ENCODE measurements around the gene UBE2E2.

The UBE2E2 gene

DNA sequence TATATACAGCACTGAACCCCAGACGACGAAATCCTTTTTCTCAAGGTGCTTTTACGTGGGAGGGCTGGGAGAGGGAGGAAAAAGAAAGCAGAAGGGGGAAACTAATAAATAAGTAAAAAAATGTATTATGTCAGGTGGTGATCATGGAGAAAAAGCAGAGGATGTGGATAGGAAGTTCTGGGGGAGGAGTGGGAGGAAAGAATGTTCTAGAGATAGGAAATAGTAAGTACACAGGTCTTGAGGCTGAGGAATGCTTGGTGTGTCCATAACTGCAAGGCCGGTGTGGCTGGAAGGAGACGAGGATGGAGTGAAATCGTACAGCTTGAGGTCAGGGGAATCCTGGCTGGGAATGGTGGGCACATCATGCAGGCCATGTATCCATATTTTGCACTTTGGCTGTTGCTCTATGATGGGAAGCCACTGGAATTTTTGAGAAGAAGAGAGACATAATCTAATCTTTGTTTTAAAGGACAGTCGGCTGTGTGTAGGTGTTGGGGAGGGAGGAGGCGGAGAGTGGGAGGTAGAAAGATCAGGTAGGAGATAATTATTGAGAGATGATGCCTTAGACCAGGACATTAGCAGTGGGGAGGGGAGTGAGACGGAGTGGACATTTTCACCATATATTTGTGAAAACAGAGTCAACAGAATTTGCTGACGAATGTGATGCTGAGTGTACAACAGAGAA is 1.8 kb upstream of the UBE2E2 start:
- TF ChIP-seq, protein P1, sequence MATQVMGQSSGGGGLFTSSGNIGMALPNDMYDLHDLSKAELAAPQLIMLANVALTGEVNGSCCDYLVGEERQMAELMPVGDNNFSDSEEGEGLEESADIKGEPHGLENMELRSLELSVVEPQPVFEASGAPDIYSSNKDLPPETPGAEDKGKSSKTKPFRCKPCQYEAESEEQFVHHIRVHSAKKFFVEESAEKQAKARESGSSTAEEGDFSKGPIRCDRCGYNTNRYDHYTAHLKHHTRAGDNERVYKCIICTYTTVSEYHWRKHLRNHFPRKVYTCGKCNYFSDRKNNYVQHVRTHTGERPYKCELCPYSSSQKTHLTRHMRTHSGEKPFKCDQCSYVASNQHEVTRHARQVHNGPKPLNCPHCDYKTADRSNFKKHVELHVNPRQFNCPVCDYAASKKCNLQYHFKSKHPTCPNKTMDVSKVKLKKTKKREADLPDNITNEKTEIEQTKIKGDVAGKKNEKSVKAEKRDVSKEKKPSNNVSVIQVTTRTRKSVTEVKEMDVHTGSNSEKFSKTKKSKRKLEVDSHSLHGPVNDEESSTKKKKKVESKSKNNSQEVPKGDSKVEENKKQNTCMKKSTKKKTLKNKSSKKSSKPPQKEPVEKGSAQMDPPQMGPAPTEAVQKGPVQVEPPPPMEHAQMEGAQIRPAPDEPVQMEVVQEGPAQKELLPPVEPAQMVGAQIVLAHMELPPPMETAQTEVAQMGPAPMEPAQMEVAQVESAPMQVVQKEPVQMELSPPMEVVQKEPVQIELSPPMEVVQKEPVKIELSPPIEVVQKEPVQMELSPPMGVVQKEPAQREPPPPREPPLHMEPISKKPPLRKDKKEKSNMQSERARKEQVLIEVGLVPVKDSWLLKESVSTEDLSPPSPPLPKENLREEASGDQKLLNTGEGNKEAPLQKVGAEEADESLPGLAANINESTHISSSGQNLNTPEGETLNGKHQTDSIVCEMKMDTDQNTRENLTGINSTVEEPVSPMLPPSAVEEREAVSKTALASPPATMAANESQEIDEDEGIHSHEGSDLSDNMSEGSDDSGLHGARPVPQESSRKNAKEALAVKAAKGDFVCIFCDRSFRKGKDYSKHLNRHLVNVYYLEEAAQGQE (IDR thresholded peaks at IDR 0.05; ENCODE audit: insufficient read depth in 1 of 2, low read depth in 2 of 2, low read length in 2 of 2) = no peak
- no peak for TF ChIP-seq SIN3A (IDR thresholded peaks at IDR 0.05; ENCODE audit: borderline replicate concordance, insufficient read depth, low read length)
- TF ChIP-seq FOXP2 (optimal IDR thresholded peaks at IDR 0.05; ENCODE audit: borderline replicate concordance, extremely low read depth, extremely low read length, insufficient read depth) = no peak
- no peak for TF ChIP-seq POLR2AphosphoS5 (IDR thresholded peaks at IDR 0.05; ENCODE audit: low read depth, low read length)
- TF ChIP-seq TAF1 (IDR thresholded peaks at IDR 0.05; ENCODE audit: borderline replicate concordance, insufficient read depth, low read length) = no peak

DNA sequence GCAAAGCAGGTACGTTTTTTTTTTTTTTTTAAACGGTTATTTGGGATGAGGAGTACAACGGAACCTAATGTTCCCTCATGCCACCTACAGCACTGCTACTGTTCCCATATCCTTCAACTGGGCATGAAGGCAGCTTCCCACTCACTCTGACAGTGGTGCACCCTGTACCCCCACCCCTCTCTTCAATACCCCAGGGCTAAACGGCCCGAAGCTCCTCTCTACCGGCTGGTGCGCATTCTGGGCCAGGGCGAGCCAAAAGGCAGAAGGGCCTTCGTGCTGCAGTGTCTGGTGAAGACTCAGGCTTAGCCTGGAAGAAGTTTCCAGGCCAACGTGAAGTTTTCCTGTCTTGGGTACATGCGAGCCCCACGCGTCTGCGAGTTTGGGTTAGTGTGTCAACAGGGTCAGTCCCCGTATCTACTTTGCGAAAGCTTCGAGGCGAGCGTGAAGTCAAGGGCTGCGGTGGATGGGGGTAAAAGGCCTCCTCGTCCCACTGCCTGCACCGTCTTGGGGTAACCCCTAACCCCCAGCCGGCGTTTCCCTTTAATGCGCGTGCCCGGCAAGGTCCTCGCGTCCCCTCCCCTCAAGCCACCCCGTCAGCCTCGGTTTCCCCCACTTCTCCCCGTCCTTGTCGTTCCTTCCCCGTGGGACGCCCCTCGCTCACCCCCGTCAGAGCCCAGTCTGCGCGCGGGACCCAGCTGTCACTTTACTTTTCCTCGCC is 765 bp upstream of the UBE2E2 start:
- TF ChIP-seq, protein P1 (IDR thresholded peaks at IDR 0.05; ENCODE audit: insufficient read depth in 1 of 2, low read depth in 2 of 2, low read length in 2 of 2) = no peak
- TF ChIP-seq POLR2AphosphoS5 (IDR thresholded peaks at IDR 0.05; ENCODE audit: low read depth, low read length) = no peak
- no peak for TF ChIP-seq TAF1 (IDR thresholded peaks at IDR 0.05; ENCODE audit: borderline replicate concordance, insufficient read depth, low read length)
- no peak for TF ChIP-seq SIN3A (IDR thresholded peaks at IDR 0.05; ENCODE audit: borderline replicate concordance, insufficient read depth, low read length)

DNA sequence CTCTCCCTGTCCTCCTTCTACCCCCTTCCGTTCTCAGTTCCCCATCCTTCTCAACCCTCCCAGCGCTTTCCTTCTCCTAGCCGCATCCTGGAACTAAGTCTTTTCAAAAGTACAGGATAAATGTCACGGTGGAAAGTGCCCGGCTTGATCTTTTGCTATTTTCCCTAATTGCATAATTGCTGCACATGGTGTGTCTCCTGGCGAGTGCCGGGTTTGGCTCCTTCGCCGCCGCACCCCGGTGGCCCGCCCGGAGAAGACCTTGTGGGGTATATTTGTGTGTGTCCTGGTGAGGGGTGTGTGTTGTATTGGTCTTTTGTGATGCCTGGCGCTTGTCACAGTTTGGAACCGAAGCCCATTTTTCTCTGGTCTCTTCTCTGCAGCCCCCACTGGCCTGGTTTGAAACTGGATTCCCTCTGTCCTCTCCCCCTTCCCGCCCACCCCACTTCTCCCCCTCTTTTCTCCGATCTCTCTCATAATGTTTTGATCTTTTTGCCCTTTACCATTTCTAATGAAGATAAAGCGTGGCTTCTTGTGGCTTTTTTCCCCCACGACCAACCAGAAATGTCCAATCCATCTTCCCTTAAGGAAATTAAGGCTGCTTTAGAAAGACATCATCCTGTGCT is 692 bp downstream of the UBE2E2 start:
- no peak for TF ChIP-seq SIN3A (IDR thresholded peaks at IDR 0.05; ENCODE audit: borderline replicate concordance, insufficient read depth, low read length)
- no peak for TF ChIP-seq FOXP2 (optimal IDR thresholded peaks at IDR 0.05; ENCODE audit: borderline replicate concordance, extremely low read depth, extremely low read length, insufficient read depth)
- TF ChIP-seq TAF1 (IDR thresholded peaks at IDR 0.05; ENCODE audit: borderline replicate concordance, insufficient read depth, low read length) = no peak
- no peak for TF ChIP-seq POLR2AphosphoS5 (IDR thresholded peaks at IDR 0.05; ENCODE audit: low read depth, low read length)
- TF ChIP-seq, protein P1 (IDR thresholded peaks at IDR 0.05; ENCODE audit: insufficient read depth in 1 of 2, low read depth in 2 of 2, low read length in 2 of 2) = no peak

DNA sequence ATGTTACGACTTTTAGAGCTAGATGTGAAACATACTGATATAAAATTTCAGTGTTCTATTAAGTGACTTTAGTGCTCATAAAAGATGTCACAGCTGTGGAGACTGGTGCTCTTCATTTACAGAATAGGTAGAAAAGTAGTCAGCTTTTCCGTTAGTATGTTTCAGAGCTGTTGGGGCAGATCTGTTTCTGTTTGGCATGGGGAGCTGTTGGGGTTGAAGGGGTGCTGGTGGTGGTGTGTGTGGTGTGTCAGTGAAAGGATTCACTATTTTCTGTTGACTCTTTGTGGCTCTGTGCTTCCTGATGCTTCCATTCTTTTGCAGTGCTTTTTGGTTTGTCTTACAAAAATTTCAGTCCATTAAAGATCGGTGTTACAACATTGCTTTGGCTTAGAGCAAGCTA is 3.2 kb downstream of the UBE2E2 start:
- TF ChIP-seq POLR2AphosphoS5 (IDR thresholded peaks at IDR 0.05; ENCODE audit: low read depth, low read length) (no peak), SIN3A (IDR thresholded peaks at IDR 0.05; ENCODE audit: borderline replicate concordance, insufficient read depth, low read length) (no peak), FOXP2 (optimal IDR thresholded peaks at IDR 0.05; ENCODE audit: borderline replicate concordance, extremely low read depth, extremely low read length, insufficient read depth) (no peak), TAF1 (IDR thresholded peaks at IDR 0.05; ENCODE audit: borderline replicate concordance, insufficient read depth, low read length) (no peak)
- TF ChIP-seq, protein P1 (IDR thresholded peaks at IDR 0.05; ENCODE audit: insufficient read depth in 1 of 2, low read depth in 2 of 2, low read length in 2 of 2) = no peak
